Karpas-422 (cell line): ENCODE results near the gene TCF7L1. TPM values are rescaled to one million over a fixed set of nuclear protein-coding genes. Genes with fewer than 3 reads are reported as not detected.
A peak's percentile ranks its signal among the peaks of the same experiment; 100 is the strongest.
"Not testable (repeated sequence)": the region's sequence is repeated elsewhere in the genome, so short reads cannot be mapped to it uniquely, and the experiment has no call there.

Experiments used
- DNase-seq: peaks from one replicate; pipeline ENCODE4 v3.0.0-alpha.2; 2015
- H2AFZ ChIP-seq: fragments of 200-600 bp; sonication (generic); 2 replicates; pipeline ENCODE4 v1.6.1; 2014; ENCODE audit warnings: antibody characterized with exemption, low read length, mixed read lengths
- H3K27ac ChIP-seq: fragments of 200-600 bp; sonication (generic); 2 replicates; pipeline ENCODE4 v1.5.1; 2014; ENCODE audit warnings: mild to moderate bottlenecking, low read length, moderate library complexity
- H3K27me3 ChIP-seq: fragments of 200-600 bp; sonication (generic); 2 replicates; pipeline ENCODE4 v1.6.1; 2014; ENCODE audit warnings: low read length, mixed read lengths
- H3K36me3 ChIP-seq: fragments of 200-600 bp; sonication (generic); 2 replicates; pipeline ENCODE4 v1.6.1; 2014; ENCODE audit warnings: low read length, mixed read lengths; ENCODE audit not compliant: insufficient read depth
- H3K4me1 ChIP-seq: fragments of 200-600 bp; sonication (generic); 2 replicates; pipeline ENCODE4 v1.6.1; 2014; ENCODE audit warnings: mild to moderate bottlenecking, low read length, mixed read lengths
- H3K4me2 ChIP-seq: fragments of 200-600 bp; sonication (generic); 2 replicates; pipeline ENCODE4 v1.6.1; 2014; ENCODE audit warnings: low read length, low read depth, mild to moderate bottlenecking; ENCODE audit not compliant: poor library complexity, severe bottlenecking
- H3K4me3 ChIP-seq: fragments of 200-600 bp; sonication (generic); 2 replicates; pipeline ENCODE4 v1.5.1; 2014; ENCODE audit warnings: mild to moderate bottlenecking, antibody characterized with exemption, low read length, mixed read lengths
- H3K79me2 ChIP-seq: fragments of 200-600 bp; sonication (generic); 2 replicates; pipeline ENCODE4 v1.6.1; 2014; ENCODE audit warnings: mild to moderate bottlenecking, low read length, mixed read lengths
- H3K9ac ChIP-seq: fragments of 200-600 bp; sonication (generic); 2 replicates; pipeline ENCODE4 v1.6.0; 2014; ENCODE audit warnings: low read length
- H3K9me2 ChIP-seq: fragments of 200-600 bp; sonication (generic), shearing (Covaris generic); replicated peaks from 2 replicates; pipeline ENCODE4 v1.6.0; 2014; ENCODE audit warnings: mild to moderate bottlenecking, low read length, moderate library complexity; ENCODE audit not compliant: insufficient read depth
- H3K9me3 ChIP-seq: fragments of 300-700, 200-600 bp; sonication (generic); 2 replicates; pipeline ENCODE4 v1.6.1; 2014; ENCODE audit warnings: low read length, mixed read lengths
- H4K20me1 ChIP-seq: fragments of 200-600 bp; sonication (generic); 2 replicates; pipeline ENCODE4 v1.6.1; 2014; ENCODE audit warnings: mild to moderate bottlenecking, antibody characterized with exemption, low read length, low read depth; ENCODE audit not compliant: insufficient read depth
- total RNA-seq: library from RNA; depleted of rRNA; stranded (reverse); fragments of >200 nt; shearing (Covaris generic); gene quantifications from 2 replicates; pipeline ENCODE4 v1.2.3, GENCODE V29; 2014; ENCODE audit warnings: low replicate concordance

TCF7L1 gene
- total RNA-seq, 1 experiment from 2014 or later: not detected

GRCh38 chr2:85120363-85120762 lies 12.8 kb upstream of the TCF7L1 start:
- no peak overlapping the region for H3K4me2 ChIP-seq
- no peaks in the 10 kb centered on the region for H3K79me2 ChIP-seq
- H3K27ac ChIP-seq: no peak overlapping the region
- H3K4me1 ChIP-seq: no peaks in the 10 kb centered on the region
- no peak overlapping the region for H2AFZ ChIP-seq
- no peaks in the 10 kb centered on the region for H3K36me3 ChIP-seq
- no peaks in the 10 kb centered on the region for H3K9me3 ChIP-seq
- H3K27me3 ChIP-seq: no peaks in the 10 kb centered on the region
- H3K4me3 ChIP-seq: no peak overlapping the region
- no peak overlapping the region for H3K9ac ChIP-seq
- no peaks in the 10 kb centered on the region for H3K9me2 ChIP-seq
- DNase-seq: no peak
- no peaks in the 10 kb centered on the region for H4K20me1 ChIP-seq

GRCh38 chr2:85126462-85126861 lies 6.7 kb upstream of the TCF7L1 start:
- H3K79me2 ChIP-seq, H3K4me3 ChIP-seq, H3K27ac ChIP-seq, H3K9me2 ChIP-seq, DNase-seq, H3K27me3 ChIP-seq, H3K4me1 ChIP-seq, H4K20me1 ChIP-seq, H3K36me3 ChIP-seq, H3K9me3 ChIP-seq, H2AFZ ChIP-seq, H3K9ac ChIP-seq, H3K4me2 ChIP-seq: not testable (repeated sequence)

- no peak for DNase-seq
- no peaks in the 10 kb centered on the region for H3K9me3 ChIP-seq
- no peaks in the 10 kb centered on the region for H3K4me1 ChIP-seq
- H3K36me3 ChIP-seq: no peaks in the 10 kb centered on the region
- H3K9me2 ChIP-seq: no peaks in the 10 kb centered on the region
- H3K4me3 ChIP-seq: no peak overlapping the region
- H4K20me1 ChIP-seq: no peaks in the 10 kb centered on the region
- no peak overlapping the region for H3K27ac ChIP-seq
- no peaks in the 10 kb centered on the region for H3K27me3 ChIP-seq
- no peak overlapping the region for H3K4me2 ChIP-seq
- H3K9ac ChIP-seq: no peak overlapping the region
- H3K79me2 ChIP-seq: no peaks in the 10 kb centered on the region
- no peak overlapping the region for H2AFZ ChIP-seq
Observed at GRCh38 chr2:85129861-85130260, 3.3 kb upstream of the TCF7L1 start.

- Histone ChIP-seq H3K27me3 (no peaks in the 10 kb centered on the region), H3K4me1 (no peaks in the 10 kb centered on the region), H2AFZ (no peak overlapping the region), H3K9me2 (no peaks in the 10 kb centered on the region), H3K4me3 (no peak overlapping the region), H3K9ac (no peak overlapping the region), H3K79me2 (no peaks in the 10 kb centered on the region), H4K20me1 (no peaks in the 10 kb centered on the region), H3K36me3 (no peaks in the 10 kb centered on the region), H3K27ac (no peak overlapping the region), H3K4me2 (no peak overlapping the region), H3K9me3 (no peaks in the 10 kb centered on the region)
- DNase-seq: no peak
Observed at GRCh38 chr2:85130407-85130806, 2.8 kb upstream of the TCF7L1 start.

GRCh38 chr2:85131116-85131515 lies 2.1 kb upstream of the TCF7L1 start:
- H3K9me2 ChIP-seq: no peaks in the 10 kb centered on the region
- no peak overlapping the region for H3K9ac ChIP-seq
- H2AFZ ChIP-seq: no peak overlapping the region
- peak; percentile 50 for DNase-seq
- no peaks in the 10 kb centered on the region for H3K27me3 ChIP-seq
- no peak overlapping the region for H3K4me3 ChIP-seq
- no peaks in the 10 kb centered on the region for H3K9me3 ChIP-seq
- no peaks in the 10 kb centered on the region for H3K36me3 ChIP-seq
- H3K4me1 ChIP-seq: no peaks in the 10 kb centered on the region
- no peak overlapping the region for H3K4me2 ChIP-seq
- no peak overlapping the region for H3K27ac ChIP-seq
- H4K20me1 ChIP-seq: no peaks in the 10 kb centered on the region
- H3K79me2 ChIP-seq: no peaks in the 10 kb centered on the region

- no peak overlapping the region for H2AFZ ChIP-seq
- H3K9me2 ChIP-seq: no peaks in the 10 kb centered on the region
- no peak overlapping the region for H3K4me2 ChIP-seq
- H3K9me3 ChIP-seq: no peaks in the 10 kb centered on the region
- no peak overlapping the region for H3K9ac ChIP-seq
- H4K20me1 ChIP-seq: no peaks in the 10 kb centered on the region
- H3K79me2 ChIP-seq: no peaks in the 10 kb centered on the region
- no peak for DNase-seq
- no peak overlapping the region for H3K4me3 ChIP-seq
- H3K36me3 ChIP-seq: no peaks in the 10 kb centered on the region
- H3K4me1 ChIP-seq: no peaks in the 10 kb centered on the region
- no peaks in the 10 kb centered on the region for H3K27me3 ChIP-seq
- no peak overlapping the region for H3K27ac ChIP-seq
Observed at GRCh38 chr2:85132397-85132796, 795 bp upstream of the TCF7L1 start.

- Histone ChIP-seq H3K4me3 (no peak overlapping the region), H3K9me2 (no peaks in the 10 kb centered on the region), H3K9ac (no peak overlapping the region), H3K27ac (no peak overlapping the region), H3K79me2 (no peaks in the 10 kb centered on the region), H3K4me2 (no peak overlapping the region), H2AFZ (no peak overlapping the region), H3K4me1 (no peaks in the 10 kb centered on the region), H3K36me3 (no peaks in the 10 kb centered on the region), H3K9me3 (no peaks in the 10 kb centered on the region), H4K20me1 (no peaks in the 10 kb centered on the region), H3K27me3 (no peaks in the 10 kb centered on the region)
- no peak for DNase-seq
Observed at GRCh38 chr2:85133751-85134254, 611 bp downstream of the TCF7L1 start.

GRCh38 chr2:85134255-85134895 lies 1.2 kb downstream of the TCF7L1 start:
- Histone ChIP-seq H3K9me3 (no peaks in the 10 kb centered on the region), H3K36me3 (no peaks in the 10 kb centered on the region), H3K27ac (no peak overlapping the region), H2AFZ (no peak overlapping the region), H3K27me3 (no peaks in the 10 kb centered on the region), H3K4me1 (no peaks in the 10 kb centered on the region), H3K79me2 (no peaks in the 10 kb centered on the region), H3K9ac (no peak overlapping the region), H3K4me2 (no peak overlapping the region), H3K9me2 (no peaks in the 10 kb centered on the region), H3K4me3 (no peak overlapping the region), H4K20me1 (no peaks in the 10 kb centered on the region)
- DNase-seq: no peak
